GM21381 (cell line): Measurements from ENCODE around the gene TPBGL.
A peak's percentile ranks its signal among the peaks of the same experiment; 100 is the strongest.

Experiments
- ATAC-seq: cut with Tn5 transposase; IDR thresholded peaks from one replicate; pipeline ENCODE4 v1.9.1; 2021; ENCODE audit warnings: mild to moderate bottlenecking, moderate library complexity; ENCODE audit not compliant: unreplicated experiment

Gene TPBGL

GRCh38 chr11:75208446-75208845 lies 32.1 kb upstream of the TPBGL start:
- ATAC-seq, result no peak

- ATAC-seq, result no peak
Measured at GRCh38 chr11:75212411-75212810, 28.2 kb upstream of the TPBGL start.

GRCh38 chr11:75214411-75214821 lies 26.2 kb upstream of the TPBGL start:
- no peak for ATAC-seq

GRCh38 chr11:75214843-75215242 lies 25.7 kb upstream of the TPBGL start:
- no peak for ATAC-seq

GRCh38 chr11:75219869-75220268 lies 20.7 kb upstream of the TPBGL start:
- ATAC-seq, result no peak

GRCh38 chr11:75223954-75224643 lies 16.5 kb upstream of the TPBGL start:
- ATAC-seq, result no peak

GRCh38 chr11:75225794-75226193 lies 14.8 kb upstream of the TPBGL start:
- ATAC-seq, result no peak

GRCh38 chr11:75229466-75229865 lies 11.1 kb upstream of the TPBGL start:
- ATAC-seq, result no peak

- ATAC-seq, result no peak
Measured at GRCh38 chr11:75230621-75231020, 10.0 kb upstream of the TPBGL start.

GRCh38 chr11:75233754-75234172 lies 6.8 kb upstream of the TPBGL start:
- ATAC-seq, result no peak

GRCh38 chr11:75236062-75236461 lies 4.5 kb upstream of the TPBGL start:
- no peak for ATAC-seq

- ATAC-seq, result no peak
Measured at GRCh38 chr11:75237050-75237449, 3.5 kb upstream of the TPBGL start.

GRCh38 chr11:75238595-75239440 lies 1.8 kb upstream of the TPBGL start:
- no peak for ATAC-seq

GRCh38 chr11:75239531-75240290 lies 863 bp upstream of the TPBGL start:
- no peak for ATAC-seq

- peak; percentile 88 for ATAC-seq
Measured at GRCh38 chr11:75241036-75241905, 697 bp downstream of the TPBGL start.

- no peak for ATAC-seq
Measured at GRCh38 chr11:75241906-75242644, 1.5 kb downstream of the TPBGL start.

GRCh38 chr11:75242722-75243600 lies 2.4 kb downstream of the TPBGL start:
- no peak for ATAC-seq

GRCh38 chr11:75244052-75244814 lies 3.7 kb downstream of the TPBGL start:
- ATAC-seq, result no peak
